GM12878 (cell line): ENCODE data around the gene PTPRQ. TPM values are rescaled to one million over a fixed set of nuclear protein-coding genes. Genes with fewer than 3 reads are reported as not detected.

ENCODE experiments used
- ATAC-seq: fragments of 200-7000 bp; cut with Tn5 transposase; 3 replicates; pipeline ENCODE4 v1.9.1; 2020; ENCODE audit warnings: mild to moderate bottlenecking, moderate library complexity
- BruUV-seq: library from RNA; stranded (reverse); fragments of 400-500 nt; replicated peaks from 2 replicates; lab custom pipeline; 2021; lab: Mats Ljungman, UMichigan
- CTCF ChIA-PET: fragments of 300-600 bp; sonication (Branson Sonifier 250); formaldehyde crosslinking; extraction: SDS; loops from one replicate; lab custom pipeline; 2021; ENCODE audit warnings: inconsistent platforms; lab: Yijun Ruan, JAX
- POLR2A ChIA-PET: fragments of 350-600 bp; formaldehyde crosslinking; extraction: SDS; loops from one replicate; lab custom pipeline; 2021; ENCODE audit warnings: inconsistent platforms; lab: Charles Lee
- RAD21 ChIA-PET: fragments of 300-600 bp; sonication (Branson Sonifier 250); formaldehyde crosslinking; loops from one replicate; lab custom pipeline; 2023; ENCODE audit warnings: antibody characterized with exemption; ENCODE audit not compliant: unreplicated experiment; lab: Charles Lee
- SMC1A ChIA-PET: fragments of 300-600 bp; sonication (Branson Sonifier 250); formaldehyde crosslinking; loops from one replicate; lab custom pipeline; 2023; ENCODE audit not compliant: unreplicated experiment, uncharacterized antibody; lab: Charles Lee
- DNase-seq: peaks from one replicate; pipeline ENCODE4 v3.0.0-alpha.2; 2011; ENCODE audit warnings: low read depth, low spot score
- FAIRE-seq: peaks from 3 replicates; lab custom pipeline; 2011; peaks lifted over from hg19 to GRCh38; lab: Jason Lieb, UNC
- H2AFZ ChIP-seq: 2 replicates; pipeline ENCODE4 v1.6.0; 2011; ENCODE audit warnings: low read depth, low read length, control low read depth; ENCODE audit not compliant: control insufficient read depth
- H3K27ac ChIP-seq: 2 replicates; pipeline ENCODE4 v1.5.1; 2011; ENCODE audit warnings: control low read depth; ENCODE audit not compliant: control insufficient read depth, insufficient read depth
- H3K27me3 ChIP-seq, 2 experiments: replicated peaks in 1 of 2; 2 replicates each; pipeline versions ENCODE4 v1.6.0 to v1.6.1; 2011; ENCODE audit warnings: low read length in 1 of 2; ENCODE audit not compliant: control insufficient read depth in 2 of 2, insufficient read depth in 2 of 2
- H3K36me3 ChIP-seq, 2 experiments: 2 replicates each; pipeline ENCODE4 v1.5.1; 2011; ENCODE audit warnings: low read length in 1 of 2; ENCODE audit not compliant: control insufficient read depth in 2 of 2, insufficient read depth in 2 of 2
- H3K4me1 ChIP-seq: 2 replicates; pipeline ENCODE4 v1.6.1; 2011; ENCODE audit warnings: mild to moderate bottlenecking, low read length, moderate library complexity, mixed read lengths; ENCODE audit not compliant: control insufficient read depth, insufficient read depth
- H3K4me2 ChIP-seq: 2 replicates; pipeline ENCODE4 v1.6.0; 2011; ENCODE audit warnings: control low read depth; ENCODE audit not compliant: control insufficient read depth, insufficient read depth
- H3K4me3 ChIP-seq: fragments of 200-600 bp; sonication (generic); 2 replicates; pipeline ENCODE4 v1.5.1; 2016
- H3K79me2 ChIP-seq: 2 replicates; pipeline ENCODE4 v1.6.0; 2011; ENCODE audit warnings: low read length; ENCODE audit not compliant: control insufficient read depth, insufficient read depth
- H3K9ac ChIP-seq: 2 replicates; pipeline ENCODE4 v1.8.0; 2011; ENCODE audit warnings: low read length, control low read depth, mixed read lengths; ENCODE audit not compliant: control insufficient read depth, insufficient read depth
- H3K9me3 ChIP-seq: replicated peaks from 3 replicates; pipeline ENCODE4 v1.5.1; 2011; ENCODE audit warnings: mild to moderate bottlenecking, low read length; ENCODE audit not compliant: control insufficient read depth, insufficient read depth
- H4K20me1 ChIP-seq: 2 replicates; pipeline ENCODE4 v1.6.0; 2011; ENCODE audit not compliant: control insufficient read depth, insufficient read depth
- CEBPB ChIP-seq, 2 experiments: fragments of 150-350 bp in 1 of 2; IDR thresholded peaks; 2 replicates each; pipeline ENCODE4 v1.6.1; 2012 to 2014; ENCODE audit warnings: low read depth in 2 of 2, low read length in 2 of 2, borderline replicate concordance in 1 of 2, inconsistent platforms in 1 of 2
- CHD4 ChIP-seq: fragments of 200-600 bp; sonication (generic); IDR thresholded peaks from 2 replicates; pipeline ENCODE4 v1.6.1; 2016; ENCODE audit warnings: mild to moderate bottlenecking
- DPF2 ChIP-seq: fragments of 450-650 bp; IDR thresholded peaks from 2 replicates; pipeline ENCODE4 v1.6.1; 2017; ENCODE audit warnings: mild to moderate bottlenecking
- E2F8 ChIP-seq: fragments of 450-650 bp; IDR thresholded peaks from 2 replicates; pipeline ENCODE4 v1.6.1; 2018; ENCODE audit warnings: mild to moderate bottlenecking, low read depth, moderate library complexity; ENCODE audit not compliant: partially characterized antibody
- HDAC2 ChIP-seq: fragments of 200-600 bp; sonication (generic); IDR thresholded peaks from 2 replicates; pipeline ENCODE4 v1.6.1; 2017
- HDGF ChIP-seq: fragments of 450-650 bp; IDR thresholded peaks from 2 replicates; pipeline ENCODE4 v1.6.1; 2016; ENCODE audit warnings: antibody characterized with exemption
- KDM1A ChIP-seq: fragments of 200-600 bp; sonication (generic); IDR thresholded peaks from 2 replicates; pipeline ENCODE4 v1.6.1; 2016; ENCODE audit warnings: borderline replicate concordance
- NKRF ChIP-seq: fragments of 450-650 bp; conservative IDR thresholded peaks from 2 replicates; pipeline ENCODE4 v1.6.1; 2017; ENCODE audit warnings: mild to moderate bottlenecking, moderate library complexity
- SIN3A ChIP-seq: IDR thresholded peaks from 2 replicates; pipeline ENCODE4 v1.6.1; 2012; ENCODE audit warnings: low read depth, low read length, improper control_type of control experiment
- SPI1 ChIP-seq: IDR thresholded peaks from 2 replicates; pipeline ENCODE4 v1.6.1; 2011; ENCODE audit warnings: low read depth, mild to moderate bottlenecking, low read length, moderate library complexity, borderline replicate concordance; ENCODE audit not compliant: insufficient read depth
- WGBS: methylation state at CpG from one replicate; pipeline ENCODE4 v1.1.6; 2016; ENCODE audit warnings: low lambda C conversion rate; ENCODE audit not compliant: insufficient replicate concordance, insufficient coverage; ENCODE audit errors: missing lambda C conversion rate; 5-methylcytosine and 5-hydroxymethylcytosine counted together
- in situ Hi-C: fragments of 300-500 bp; cut with MboI; formaldehyde crosslinking; loops from 9 replicates; pipeline ENCODE4 v1.14.3; 2018; ENCODE audit warnings: mixed read lengths
- intact Hi-C: fragments of 100-400 bp; cut with micrococcal nuclease; formaldehyde crosslinking; loops from one replicate; pipeline ENCODE4 v1.14.2; 2022; ENCODE audit not compliant: unreplicated experiment
- polyA plus RNA-seq, 11 experiments: library from polyadenylated mRNA; depleted of rRNA in 4 of 11; unstranded in 6 of 11; stranded (reverse) in 5 of 11; fragments of >200 nt; fragmentation: Nextera tagmentation in 4 of 11; fragmentation: Illumina TruSeq in 1 of 11; extraction: Ambion mirVana in 4 of 11; extraction: Trizol in 1 of 11; gene quantifications; 1 replicate in 1 of 11; 2 replicates in 10 of 11; pipeline versions ENCODE4 v1.2.1 to v1.2.3, GENCODE V29; 2011 to 2016; ENCODE audit warnings: inconsistent platforms in 2 of 11, missing spikeins in 2 of 11, low read depth in 1 of 11
- total RNA-seq, 4 experiments: library from RNA; depleted of rRNA in 3 of 4; stranded (reverse); fragments of >200 nt in 3 of 4; fragmentation: Illumina TruSeq in 1 of 4; extraction: Trizol in 1 of 4; gene quantifications; 2 replicates each; pipeline versions ENCODE4 v1.2.1 to v1.2.3, GENCODE V29; 2013 to 2021

PTPRQ gene
- total and polyA plus RNA-seq, 10 of the 15 experiments (the other 5 are each of a cell fraction or from before 2014, with no cell fraction given): 0.01 TPM; not detected in 9

- TF ChIP-seq CEBPB (IDR thresholded peaks at IDR 0.05; ENCODE audit: borderline replicate concordance in 1 of 2, low read depth in 2 of 2, low read length in 2 of 2): no peak
Measured at GRCh38 chr12:80717856-80718255, 273.8 kb downstream of the PTPRQ start (continued).

- SMC1A ChIA-PET: no interaction called here
- H3K9me3 ChIP-seq: no peaks in the 10 kb centered on the region
- DNase-seq: no peak
- TF ChIP-seq HDAC2 (no peak), SIN3A (no peak), CHD4 (no peak), DPF2 (no peak), SPI1 (no peak), E2F8 (no peak), NKRF (no peak), KDM1A (no peak), HDGF (no peak)
- TF ChIP-seq, all 136 proteins: peak for 0
- RAD21 ChIA-PET: no interaction called here
- Histone ChIP-seq H3K4me2 (no peak overlapping the region), H3K4me3 (no peak overlapping the region), H3K4me1 (no peaks in the 10 kb centered on the region), H3K9ac (no peak overlapping the region), H3K27me3 (peaks cover 5 to 8% of the 10 kb centered on the region in 2 experiments; a peak in 3 of 4 replicates), H3K27ac (no peak overlapping the region), H2AFZ (no peak overlapping the region), H4K20me1 (no peaks in the 10 kb centered on the region), H3K79me2 (no peaks in the 10 kb centered on the region), H3K36me3 (no peaks in the 10 kb centered on the region)
- WGBS: 64% methylated on average over 1 of the region's 1 CpG
- POLR2A ChIA-PET: no interaction called here
- no peak for ATAC-seq
- BruUV-seq: no TSS peak
- FAIRE-seq: no peak
- in situ Hi-C loops: no loop called here
- CTCF ChIA-PET: no interaction called here
- intact Hi-C loops: no loop called here
Measured at GRCh38 chr12:80720516-80720915, 276.5 kb downstream of the PTPRQ start.
